B cell (primary cell): Measurements from ENCODE around the gene LHFPL6.

Source experiments
- CTCF ChIP-seq: fragments of 200-600 bp; IDR thresholded peaks from one replicate; pipeline ENCODE4 v1.8.0; 2022; ENCODE audit warnings: antibody characterized with exemption, mild to moderate bottlenecking
- EZH2 ChIP-seq: IDR thresholded peaks from 2 replicates; pipeline ENCODE4 v1.6.1; 2012; ENCODE audit warnings: borderline replicate concordance, low read depth, mild to moderate bottlenecking, moderate library complexity, low read length; ENCODE audit not compliant: insufficient read depth, poor library complexity, severe bottlenecking

GRCh38 chr13:39512687-39513086 lies 90.3 kb downstream of the LHFPL6 start:
- TF ChIP-seq EZH2 (no peak), CTCF (no peak)
